Measurements from ENCODE around the gene C9orf72. TPM values are rescaled to one million over a fixed set of nuclear protein-coding genes. Genes with fewer than 3 reads are reported as not detected.

The C9orf72 gene
- total and polyA plus RNA-seq, 9 of the 15 experiments (the other 6 are each of a cell fraction or from before 2014, with no cell fraction given): 2.3 to 7.3 (median 4.1) TPM

- 0% methylated on average over 4 of the region's 44 CpGs for WGBS (ENCODE audit: insufficient coverage, low coverage, missing lambda C conversion rate)
- no TSS peak for BruUV-seq (replicated peaks)
- no peak for FAIRE-seq
- no peak for TF ChIP-seq KLF1 (tag; IDR thresholded peaks at IDR 0.05)
- no peak for TF ChIP-seq HOXB6 (CRISPR knock-in tag; IDR thresholded peaks at IDR 0.05; ENCODE audit: borderline replicate concordance)
- TF ChIP-seq ZNF639 (CRISPR knock-in tag; conservative IDR thresholded peaks at IDR 0.05 in 1 of 2, IDR thresholded peaks at IDR 0.05 in 1 of 2): no peak
- no peak for TF ChIP-seq BRF1 (IDR thresholded peaks at IDR 0.05; ENCODE audit: borderline replicate concordance, extremely low read depth, insufficient read length)
- TF ChIP-seq TFE3 (CRISPR knock-in tag; IDR thresholded peaks at IDR 0.05): no peak
- no peak for TF ChIP-seq TBL1XR1 (IDR thresholded peaks at IDR 0.05; ENCODE audit: low read length in 2 of 2)
- TF ChIP-seq CREM (IDR thresholded peaks at IDR 0.05; ENCODE audit: low read depth): peak; percentile 86
- no peak for TF ChIP-seq ZHX1 (conservative IDR thresholded peaks at IDR 0.05; ENCODE audit: low read length)
- no peak for TF ChIP-seq ZNF57 (CRISPR knock-in tag; IDR thresholded peaks at IDR 0.05)
- no peak for TF ChIP-seq TRIM24 (IDR thresholded peaks at IDR 0.05)
- no peak for TF ChIP-seq HIVEP1 (CRISPR knock-in tag; IDR thresholded peaks at IDR 0.05)
- TF ChIP-seq CBFA2T2 (conservative IDR thresholded peaks at IDR 0.05): no peak
- TF ChIP-seq E2F3 (CRISPR knock-in tag; IDR thresholded peaks at IDR 0.05): no peak
- TF ChIP-seq ZFP36 (IDR thresholded peaks at IDR 0.05; ENCODE audit: low read depth, low read length, partially characterized antibody): no peak
- no peak for TF ChIP-seq MEF2D (tag; conservative IDR thresholded peaks at IDR 0.05; ENCODE audit: low read depth)
- TF ChIP-seq RBFOX2 (IDR thresholded peaks at IDR 0.05; ENCODE audit: low read depth, low read length): peak; percentile 22; the same call in 1 of the 2 replicates
Observed at GRCh38 chr9:27528076-27528885, 45.0 kb downstream of the C9orf72 start.

More at GRCh38 chr9:27528076-27528885, 45.0 kb downstream of the C9orf72 start:
- intact Hi-C loops (cut with micrococcal nuclease): loop anchor here (5.0 kb wide), 1 partner anchor 66 kb away; no protein-coding TSS in a partner anchor
- Histone ChIP-seq H3K9me1 (ENCODE audit: control insufficient read depth, insufficient read depth, low read length) (no peaks in the 10 kb centered on the region), H3K4me2 (ENCODE audit: insufficient read depth, low read length) (peak overlapping the region; percentile 75), H2AFZ (ENCODE audit: low read depth, low read length) (no peak overlapping the region), H3K27ac (ENCODE audit: extremely low read depth, low read depth, low read length) (peak overlapping the region; percentile 75), H3K9ac (ENCODE audit: insufficient read depth in 1 of 2, low read depth in 2 of 2, low read length in 2 of 2) (peak overlapping the region; percentile 64 to 91), H3K79me2 (ENCODE audit: control insufficient read depth, insufficient read depth, low read length) (peaks cover 69% of the 10 kb centered on the region), H3K9me3 (replicated peaks; ENCODE audit: control insufficient read depth, insufficient read depth, low read depth, low read length) (no peaks in the 10 kb centered on the region), H3K27me3 (ENCODE audit: control insufficient read depth in 2 of 2, insufficient read depth in 2 of 2, low read length in 2 of 2) (no peaks in the 10 kb centered on the region), H3K4me1 (replicated peaks in 1 of 2; ENCODE audit: control insufficient read depth in 2 of 2, insufficient read depth in 2 of 2, low read length in 2 of 2) (peaks cover 3 to 8% of the 10 kb centered on the region in 2 experiments; a peak in 4 of 5 replicates), H3K4me3 (peak overlapping the region; percentile 60), H4K20me1 (replicated peaks; ENCODE audit: control insufficient read depth, insufficient read depth, low read length) (no peaks in the 10 kb centered on the region), H3K36me3 (ENCODE audit: control insufficient read depth, insufficient read depth, low read length) (peaks cover 9% of the 10 kb centered on the region; the same call in 1 of the 3 replicates)
- ChIA-PET CTCF (ENCODE audit: low intra/inter-chr PET ratio) (no interaction called here), POLR2A (interaction anchor here (0.5 kb wide), 1 partner anchor 90 kb away, joined by 3 read pairs; no protein-coding TSS in a partner anchor)
- ATAC-seq (peak; percentile 85), DNase-seq (ENCODE audit: extremely low read depth in 1 of 4, low spot score in 3 of 4) (peak; percentile 41 to 74 (median 46))
- in situ Hi-C loops (cut with MboI): loop anchor here (10.0 kb wide), 1 partner anchor 73 kb away; no protein-coding TSS in a partner anchor

Data from K562 (cell line).